ENCODE data around the gene BLMH.

DNA sequence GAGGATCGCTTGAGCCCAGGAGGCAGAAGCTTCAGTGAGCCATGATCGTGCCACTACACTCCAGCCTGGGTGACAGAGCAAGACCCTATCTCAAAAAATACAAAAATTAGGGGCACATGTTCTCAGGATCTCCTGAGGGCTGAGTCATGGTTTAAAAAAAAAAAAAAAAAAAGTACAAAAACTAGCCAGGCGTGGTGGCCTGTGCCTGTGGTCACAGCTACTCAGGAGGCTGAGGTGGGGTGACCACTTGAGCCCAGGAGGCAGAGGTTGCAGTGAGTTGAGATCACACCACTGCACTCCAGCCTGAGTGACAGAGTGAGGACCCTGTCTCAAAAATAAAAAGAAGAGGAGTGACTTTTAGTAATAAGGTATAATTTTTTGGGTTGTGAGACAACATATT lies 16.9 kb downstream of the BLMH start:
- TF ChIP-seq POLR2AphosphoS5 (IDR thresholded peaks at IDR 0.05; ENCODE audit: low read depth, low read length) = no peak
- TF ChIP-seq SIN3A (IDR thresholded peaks at IDR 0.05; ENCODE audit: borderline replicate concordance, insufficient read depth, low read length) = no peak

All from PFSK-1 (cell line).